ENCODE data around the gene USP38. TPM values are rescaled to one million over a fixed set of nuclear protein-coding genes. Genes with fewer than 3 reads are reported as not detected.

The USP38 gene
- total and polyA plus RNA-seq, 2 donors (not counting 1 experiment from before 2014, with no cell fraction given), result 13.9 to 15.7 TPM

- H3K36me3 ChIP-seq (ENCODE audit: control insufficient read depth, insufficient read depth, low read length), result no peaks in the 10 kb centered on the region
- H3K4me1 ChIP-seq (ENCODE audit: control insufficient read depth, extremely low read depth, insufficient read depth, low read length), result no peaks in the 10 kb centered on the region
- no peaks in the 10 kb centered on the region for H4K20me1 ChIP-seq (ENCODE audit: control insufficient read depth, extremely low read depth, insufficient read depth, low read length)
- H3K4me3 ChIP-seq (replicated peaks in 1 of 4; ENCODE audit: control extremely low read depth in 1 of 4, insufficient read depth in 1 of 4, low read depth in 3 of 4, low read length in 4 of 4), result no peak overlapping the region
- H3K27me3 ChIP-seq (ENCODE audit: control insufficient read depth, insufficient read depth, low read length), result no peaks in the 10 kb centered on the region
- H3K4me2 ChIP-seq (ENCODE audit: extremely low read depth, insufficient read depth, low read length), result no peak overlapping the region
- no peak overlapping the region for H3K9ac ChIP-seq (ENCODE audit: insufficient read depth, low read length)
- H3K9me3 ChIP-seq (ENCODE audit: control insufficient read depth, insufficient read depth, low read depth, low read length), result no peaks in the 10 kb centered on the region
- no peak for DNase-seq (ENCODE audit: low read depth in 2 of 2)
- H3K27ac ChIP-seq (ENCODE audit: insufficient read depth, low read length), result no peak overlapping the region
- H2AFZ ChIP-seq (ENCODE audit: low read length), result no peak overlapping the region
- no peaks in the 10 kb centered on the region for H3K79me2 ChIP-seq (ENCODE audit: control insufficient read depth, insufficient read depth, low read length)
- TF ChIP-seq CTCF (conservative IDR thresholded peaks at IDR 0.05 in 1 of 2, IDR thresholded peaks at IDR 0.05 in 1 of 2; ENCODE audit: low read depth in 1 of 2, low read length in 2 of 2), result no peak
- TF ChIP-seq EZH2 (IDR thresholded peaks at IDR 0.05; ENCODE audit: low read length, missing control alignments), result no peak
These were observed 66.6 kb downstream of the USP38 start for GRCh38 chr4:143251348-143251747.

GRCh38 chr4:143251779-143252178 is 67.1 kb downstream of the USP38 start:
- peak; percentile 5 to 55 for DNase-seq (ENCODE audit: low read depth in 2 of 2)
- H3K9me3 ChIP-seq (ENCODE audit: control insufficient read depth, insufficient read depth, low read depth, low read length), result no peaks in the 10 kb centered on the region
- TF ChIP-seq EZH2 (IDR thresholded peaks at IDR 0.05; ENCODE audit: low read length, missing control alignments) (no peak), CTCF (conservative IDR thresholded peaks at IDR 0.05 in 1 of 2, IDR thresholded peaks at IDR 0.05 in 1 of 2; ENCODE audit: low read depth in 1 of 2, low read length in 2 of 2) (no peak)
- no peak overlapping the region for H3K27ac ChIP-seq (ENCODE audit: insufficient read depth, low read length)
- H3K4me1 ChIP-seq (ENCODE audit: control insufficient read depth, extremely low read depth, insufficient read depth, low read length), result no peaks in the 10 kb centered on the region
- H3K4me3 ChIP-seq (replicated peaks in 1 of 4; ENCODE audit: control extremely low read depth in 1 of 4, insufficient read depth in 1 of 4, low read depth in 3 of 4, low read length in 4 of 4), result no peak overlapping the region
- no peak overlapping the region for H2AFZ ChIP-seq (ENCODE audit: low read length)
- no peak overlapping the region for H3K4me2 ChIP-seq (ENCODE audit: extremely low read depth, insufficient read depth, low read length)
- no peaks in the 10 kb centered on the region for H3K36me3 ChIP-seq (ENCODE audit: control insufficient read depth, insufficient read depth, low read length)
- H3K27me3 ChIP-seq (ENCODE audit: control insufficient read depth, insufficient read depth, low read length), result no peaks in the 10 kb centered on the region
- H3K9ac ChIP-seq (ENCODE audit: insufficient read depth, low read length), result no peak overlapping the region
- H3K79me2 ChIP-seq (ENCODE audit: control insufficient read depth, insufficient read depth, low read length), result no peaks in the 10 kb centered on the region
- no peaks in the 10 kb centered on the region for H4K20me1 ChIP-seq (ENCODE audit: control insufficient read depth, extremely low read depth, insufficient read depth, low read length)

- Histone ChIP-seq H3K79me2 (ENCODE audit: control insufficient read depth, insufficient read depth, low read length) (no peaks in the 10 kb centered on the region), H3K4me2 (ENCODE audit: extremely low read depth, insufficient read depth, low read length) (no peak overlapping the region), H3K4me3 (replicated peaks in 1 of 4; ENCODE audit: control extremely low read depth in 1 of 4, insufficient read depth in 1 of 4, low read depth in 3 of 4, low read length in 4 of 4) (no peak overlapping the region), H3K27ac (ENCODE audit: insufficient read depth, low read length) (no peak overlapping the region), H3K9ac (ENCODE audit: insufficient read depth, low read length) (no peak overlapping the region), H3K36me3 (ENCODE audit: control insufficient read depth, insufficient read depth, low read length) (no peaks in the 10 kb centered on the region), H3K9me3 (ENCODE audit: control insufficient read depth, insufficient read depth, low read depth, low read length) (no peaks in the 10 kb centered on the region), H4K20me1 (ENCODE audit: control insufficient read depth, extremely low read depth, insufficient read depth, low read length) (no peaks in the 10 kb centered on the region), H3K4me1 (ENCODE audit: control insufficient read depth, extremely low read depth, insufficient read depth, low read length) (no peaks in the 10 kb centered on the region), H2AFZ (ENCODE audit: low read length) (no peak overlapping the region), H3K27me3 (ENCODE audit: control insufficient read depth, insufficient read depth, low read length) (no peaks in the 10 kb centered on the region)
- no peak for DNase-seq (ENCODE audit: low read depth in 2 of 2)
- TF ChIP-seq EZH2 (IDR thresholded peaks at IDR 0.05; ENCODE audit: low read length, missing control alignments) (no peak), CTCF (conservative IDR thresholded peaks at IDR 0.05 in 1 of 2, IDR thresholded peaks at IDR 0.05 in 1 of 2; ENCODE audit: low read depth in 1 of 2, low read length in 2 of 2) (no peak)
These were observed 67.8 kb downstream of the USP38 start for GRCh38 chr4:143252478-143252877.
